Activated gamma-delta T cell (primary cell): Measurements from ENCODE around the gene ID3.

Source experiments
- DNase-seq: peaks from one replicate; lab custom pipeline; 2025; lab: John Stamatoyannopoulos, UW
- total RNA-seq, 2 donors: gene quantifications; one replicate each; lab custom pipeline; 2026; lab: John Stamatoyannopoulos, UW

ID3 gene
- total RNA-seq: 38.3 to 58.7 reads per million in 2 donors

- peak; percentile 69 for DNase-seq
Observed at GRCh38 chr1:23559136-23559984, at the start of gene ID3. Gene ID3 (minus strand): TSS chr1:23559501. CDS start chr1:23559426, 75 bp downstream.

GRCh38 chr1:23607944-23608343 is 48.6 kb upstream of the ID3 start:
- DNase-seq: no peak

GRCh38 chr1:23601968-23602876 is 42.9 kb upstream of the ID3 start:
- no peak for DNase-seq

GRCh38 chr1:23601135-23601967 is 42.0 kb upstream of the ID3 start:
- DNase-seq: no peak

- DNase-seq: no peak
Observed at GRCh38 chr1:23600283-23600682, 41.0 kb upstream of the ID3 start.

- DNase-seq: no peak
Observed at GRCh38 chr1:23599125-23599524, 39.8 kb upstream of the ID3 start.

GRCh38 chr1:23598424-23598823 is 39.1 kb upstream of the ID3 start:
- DNase-seq: no peak

GRCh38 chr1:23597635-23598388 is 38.5 kb upstream of the ID3 start:
- no peak for DNase-seq

- no peak for DNase-seq
Observed at GRCh38 chr1:23596382-23597358, 37.4 kb upstream of the ID3 start.

- DNase-seq: no peak
Observed at GRCh38 chr1:23594927-23595353, 35.6 kb upstream of the ID3 start.

GRCh38 chr1:23594149-23594907 is 35.0 kb upstream of the ID3 start:
- DNase-seq: no peak

GRCh38 chr1:23593556-23594148 is 34.4 kb upstream of the ID3 start:
- DNase-seq: no peak

GRCh38 chr1:23593042-23593521 is 33.8 kb upstream of the ID3 start:
- DNase-seq: no peak

- no peak for DNase-seq
Observed at GRCh38 chr1:23592209-23592892, 33.0 kb upstream of the ID3 start.

GRCh38 chr1:23591460-23592208 is 32.3 kb upstream of the ID3 start:
- DNase-seq: no peak

- DNase-seq: no peak
Observed at GRCh38 chr1:23590058-23590783, 30.9 kb upstream of the ID3 start.
